IPS-18a (cell line): Measurements from ENCODE around the gene BRF1.
"Not testable (repeated sequence)": the region's sequence is repeated elsewhere in the genome, so short reads cannot be mapped to it uniquely, and the experiment has no call there.

Experiments used
- H3K27ac ChIP-seq: one replicate; pipeline ENCODE4 v1.5.1; 2013; ENCODE audit warnings: low read length
- H3K27me3 ChIP-seq: one replicate; pipeline ENCODE4 v1.6.1; 2013; ENCODE audit warnings: mild to moderate bottlenecking, low read length; ENCODE audit not compliant: control insufficient read depth, insufficient read depth
- H3K36me3 ChIP-seq: one replicate; pipeline ENCODE4 v1.6.1; 2013; ENCODE audit warnings: low read depth, low read length; ENCODE audit not compliant: control insufficient read depth
- H3K4me1 ChIP-seq: one replicate; pipeline ENCODE4 v1.6.1; 2013; ENCODE audit warnings: low read depth, low read length; ENCODE audit not compliant: control insufficient read depth
- H3K4me3 ChIP-seq: one replicate; pipeline ENCODE4 v1.5.1; 2013; ENCODE audit warnings: low read length
- H3K9ac ChIP-seq: one replicate; pipeline ENCODE4 v1.6.1; 2013; ENCODE audit warnings: mild to moderate bottlenecking, low read length, moderate library complexity
- H3K9me3 ChIP-seq: one replicate; pipeline ENCODE4 v1.6.1; 2013; ENCODE audit warnings: low read depth, low read length; ENCODE audit not compliant: control insufficient read depth

BRF1 gene

DNA sequence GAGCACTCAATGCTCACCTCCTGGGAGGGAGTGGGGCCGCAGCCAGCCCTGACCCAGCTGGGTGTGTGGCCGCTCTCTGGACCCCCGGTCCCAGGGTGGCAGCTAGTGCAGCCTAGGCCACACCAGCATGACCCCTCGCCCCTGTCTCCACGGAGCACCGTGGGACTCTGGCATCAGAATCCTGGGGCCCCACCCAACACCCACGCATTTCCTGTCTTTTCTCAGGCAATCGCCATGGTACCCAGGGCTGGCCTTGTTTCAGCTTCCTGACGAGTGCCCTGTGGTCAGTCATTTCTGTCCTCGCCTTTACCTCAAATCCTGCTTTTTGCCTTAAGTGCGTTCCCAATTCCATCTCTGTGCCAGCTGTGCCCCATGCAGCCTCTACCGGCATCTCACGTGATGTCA lies 29.7 kb upstream of the BRF1 start:
- Histone ChIP-seq H3K4me1 (peaks cover 38% of the 10 kb centered on the region), H3K36me3 (no peaks in the 10 kb centered on the region), H3K27ac (no peak overlapping the region), H3K27me3 (no peaks in the 10 kb centered on the region), H3K9ac (no peak overlapping the region), H3K9me3 (no peaks in the 10 kb centered on the region), H3K4me3 (no peak overlapping the region)

DNA sequence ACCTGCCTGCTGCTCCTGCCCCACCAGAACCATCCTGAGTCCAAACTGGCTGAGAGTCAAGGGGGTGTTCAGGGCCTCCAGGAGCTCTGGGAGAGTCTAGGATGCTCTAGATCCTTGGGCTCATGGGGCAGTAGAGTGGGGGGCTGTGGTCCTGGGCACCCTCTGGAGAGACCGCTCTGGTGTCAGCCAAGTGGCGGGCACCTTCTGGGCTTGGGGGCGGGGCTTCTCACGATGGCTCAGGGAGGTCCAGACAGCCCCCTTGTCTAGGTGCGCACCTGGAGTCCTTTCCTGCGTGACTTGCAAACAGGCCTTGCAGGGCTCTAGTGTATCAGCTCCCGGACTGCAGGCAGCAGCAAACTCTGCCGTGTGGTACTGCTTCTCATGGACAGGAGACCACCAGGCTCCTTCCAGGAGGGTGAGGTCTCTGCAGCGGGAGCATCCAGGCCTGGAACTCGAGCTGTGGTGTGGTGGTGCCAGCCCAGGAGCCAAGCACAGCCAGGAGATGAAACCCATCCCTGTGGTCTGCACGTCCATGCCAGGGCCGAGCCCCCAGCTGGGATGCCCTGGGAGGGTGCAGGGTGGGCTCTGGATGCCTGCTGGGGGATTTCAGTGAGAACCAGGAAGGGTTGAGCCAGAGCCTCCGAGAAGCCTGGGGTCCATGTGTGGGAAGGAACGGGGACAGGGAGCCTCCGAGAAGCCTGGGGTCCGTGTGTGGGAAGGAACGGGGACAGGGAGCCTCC lies 28.8 kb upstream of the BRF1 start:
- H3K4me1 ChIP-seq, result peaks cover 41% of the 10 kb centered on the region
- H3K4me3 ChIP-seq, result no peak overlapping the region
- H3K36me3 ChIP-seq, result no peaks in the 10 kb centered on the region
- H3K9ac ChIP-seq, result no peak overlapping the region
- H3K27ac ChIP-seq, result no peak overlapping the region
- no peaks in the 10 kb centered on the region for H3K27me3 ChIP-seq
- no peaks in the 10 kb centered on the region for H3K9me3 ChIP-seq

DNA sequence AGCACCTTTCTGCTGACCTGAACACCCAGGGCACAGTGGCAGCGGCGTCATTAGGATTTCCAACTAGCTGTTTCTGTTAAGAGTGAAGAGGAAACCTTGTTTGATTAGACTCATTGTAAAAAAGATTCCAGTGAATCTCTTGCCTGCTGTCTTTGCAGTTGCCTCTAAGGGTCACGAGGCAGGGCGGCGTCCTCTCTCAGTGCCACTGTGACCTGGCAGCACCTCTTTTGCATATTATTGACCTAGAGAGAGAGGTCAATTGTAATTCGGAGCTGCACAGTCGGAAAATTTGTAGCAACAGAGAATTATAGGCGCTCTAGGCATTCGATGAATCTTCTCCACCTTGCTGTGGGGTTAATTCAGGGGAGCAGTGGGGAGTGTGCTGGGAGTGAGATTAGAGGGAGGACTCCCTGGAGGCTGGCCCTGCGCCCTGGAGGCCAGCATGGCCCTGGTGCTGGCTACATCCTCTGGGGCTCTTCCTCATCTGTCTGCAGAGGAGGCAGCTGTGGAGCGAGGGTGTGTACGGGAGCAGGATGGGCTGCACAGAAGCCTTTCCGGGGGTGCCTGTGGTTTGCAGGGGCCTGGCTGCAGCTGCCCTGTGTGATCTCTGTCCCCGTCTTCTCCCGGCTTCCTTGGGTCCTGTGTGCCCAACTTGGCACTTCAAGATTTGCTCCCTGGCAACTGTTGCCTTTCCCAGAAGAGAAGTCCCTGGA lies 28.0 kb upstream of the BRF1 start:
- Histone ChIP-seq H3K9ac (no peak overlapping the region), H3K4me1 (peaks cover 45% of the 10 kb centered on the region), H3K9me3 (no peaks in the 10 kb centered on the region), H3K36me3 (no peaks in the 10 kb centered on the region), H3K4me3 (no peak overlapping the region), H3K27me3 (no peaks in the 10 kb centered on the region), H3K27ac (no peak overlapping the region)

DNA sequence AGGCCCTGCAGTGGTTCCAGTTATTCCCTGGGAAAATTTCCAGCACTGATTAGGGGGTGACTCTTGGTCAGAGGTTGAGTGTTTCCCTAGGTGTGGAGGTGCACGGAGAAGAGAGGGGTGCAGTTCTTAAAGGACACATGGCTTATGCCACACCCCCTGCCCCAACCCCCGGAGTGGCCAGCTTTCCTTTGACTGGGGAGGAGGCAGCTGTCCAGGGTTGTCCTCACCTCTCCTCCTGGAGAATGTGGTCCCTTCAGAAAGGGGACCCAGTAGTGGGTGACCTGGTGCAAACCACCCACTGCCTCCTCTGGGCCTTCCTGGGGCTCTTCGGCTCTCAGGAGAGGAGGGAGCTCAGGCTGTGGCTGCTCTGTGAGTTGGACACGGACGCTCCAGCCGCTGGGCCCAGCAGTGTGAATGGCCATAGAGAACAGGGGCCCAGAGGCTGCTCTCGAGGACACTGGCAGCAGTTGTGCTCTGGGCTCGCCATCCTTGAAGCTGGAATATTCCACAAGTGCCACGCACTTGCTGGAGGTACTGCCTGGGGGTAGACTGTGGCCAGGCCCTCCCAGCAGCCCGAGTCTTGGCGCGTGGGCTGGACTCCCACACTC lies 27.4 kb upstream of the BRF1 start:
- no peaks in the 10 kb centered on the region for H3K9me3 ChIP-seq
- no peak overlapping the region for H3K4me3 ChIP-seq

DNA sequence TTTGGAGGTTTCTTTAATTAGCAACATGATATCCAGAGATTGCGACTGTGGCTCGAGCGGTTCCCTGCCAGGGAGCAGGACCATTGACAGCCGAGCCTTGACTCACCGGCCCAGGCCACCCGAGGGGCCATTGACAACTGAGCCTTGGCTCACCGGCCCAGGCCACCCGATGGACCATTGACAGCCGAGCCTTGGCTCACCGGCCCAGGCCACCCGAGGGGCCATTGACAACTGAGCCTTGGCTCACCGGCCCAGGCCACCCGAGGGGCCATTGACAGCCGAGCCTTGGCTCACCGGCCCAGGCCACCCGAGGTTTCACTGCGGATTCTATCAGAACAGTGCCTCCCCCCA lies 26.9 kb upstream of the BRF1 start:
- H3K36me3 ChIP-seq, H3K9me3 ChIP-seq, H3K27ac ChIP-seq, H3K9ac ChIP-seq, H3K27me3 ChIP-seq: not testable (repeated sequence)
- peaks cover 45% of the 10 kb centered on the region for H3K4me1 ChIP-seq
- peak overlapping the region; percentile 7 for H3K4me3 ChIP-seq

More for the DNA sequence above, 27.4 kb upstream of the BRF1 start:
- Histone ChIP-seq H3K9ac (no peak overlapping the region), H3K27ac (no peak overlapping the region), H3K27me3 (no peaks in the 10 kb centered on the region), H3K4me1 (peaks cover 45% of the 10 kb centered on the region), H3K36me3 (no peaks in the 10 kb centered on the region)

DNA sequence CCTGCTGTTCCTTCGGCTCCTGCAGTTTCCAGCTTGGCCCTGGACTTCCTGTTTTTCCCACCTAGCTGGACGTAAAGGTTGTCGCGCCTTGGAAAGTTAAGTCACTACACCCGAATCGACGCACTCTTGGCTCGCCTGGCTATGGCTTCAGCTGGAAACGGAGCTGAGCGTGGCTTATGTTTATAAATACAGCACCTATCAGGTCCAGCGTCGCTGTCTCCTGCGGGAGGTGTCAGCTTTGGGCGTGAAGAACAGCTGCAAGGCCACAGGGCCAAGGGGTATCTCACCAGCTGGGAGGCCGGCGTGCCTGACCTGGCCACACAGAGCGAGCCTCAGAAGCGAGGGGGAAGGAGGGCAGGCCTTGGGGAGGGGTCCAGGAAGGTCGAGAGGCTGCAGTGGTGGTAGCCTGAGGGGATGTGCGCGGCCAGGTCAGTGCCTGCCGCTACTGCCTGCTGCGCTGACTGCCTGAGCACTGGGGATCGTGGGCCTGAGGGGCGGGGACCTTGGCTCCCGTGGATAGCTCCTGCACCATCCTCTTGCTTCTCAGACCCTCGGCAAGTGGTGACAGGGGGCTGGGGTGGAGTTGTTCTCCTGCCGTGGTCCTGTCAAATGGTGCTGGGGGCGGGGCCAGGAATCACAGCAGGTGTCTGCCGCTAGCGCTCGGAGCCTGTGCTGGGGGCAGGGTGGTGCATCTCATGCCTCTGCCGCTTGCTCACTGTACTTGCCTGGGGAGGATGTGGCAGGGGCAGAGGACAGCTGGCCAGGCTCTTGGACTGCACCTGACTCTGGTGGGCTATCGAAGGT lies 26.3 kb upstream of the BRF1 start:
- Histone ChIP-seq H3K36me3 (no peaks in the 10 kb centered on the region), H3K27me3 (no peaks in the 10 kb centered on the region), H3K4me3 (peak overlapping the region; percentile 7), H3K9ac (no peak overlapping the region), H3K4me1 (peaks cover 42% of the 10 kb centered on the region), H3K27ac (no peak overlapping the region), H3K9me3 (no peaks in the 10 kb centered on the region)

DNA sequence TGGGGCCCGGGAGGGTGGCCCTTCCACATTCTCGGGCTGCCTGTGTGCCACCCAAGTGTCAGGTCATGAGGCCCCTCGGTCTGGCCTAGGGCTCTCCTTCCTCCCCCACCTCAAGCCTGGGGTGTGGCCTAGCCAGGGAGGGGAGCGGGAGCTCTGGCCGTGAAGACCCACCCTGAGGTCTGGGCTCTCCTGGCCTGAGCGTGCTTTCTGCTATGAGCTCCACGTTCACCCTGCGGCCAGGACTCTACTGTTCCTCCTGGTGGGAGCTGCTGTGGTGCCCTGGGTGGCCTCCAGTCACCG lies 25.7 kb upstream of the BRF1 start:
- no peaks in the 10 kb centered on the region for H3K36me3 ChIP-seq
- no peak overlapping the region for H3K9ac ChIP-seq
- H3K9me3 ChIP-seq, result no peaks in the 10 kb centered on the region
- H3K27ac ChIP-seq, result no peak overlapping the region
- H3K4me1 ChIP-seq, result peaks cover 41% of the 10 kb centered on the region
- no peak overlapping the region for H3K4me3 ChIP-seq
- H3K27me3 ChIP-seq, result no peaks in the 10 kb centered on the region

DNA sequence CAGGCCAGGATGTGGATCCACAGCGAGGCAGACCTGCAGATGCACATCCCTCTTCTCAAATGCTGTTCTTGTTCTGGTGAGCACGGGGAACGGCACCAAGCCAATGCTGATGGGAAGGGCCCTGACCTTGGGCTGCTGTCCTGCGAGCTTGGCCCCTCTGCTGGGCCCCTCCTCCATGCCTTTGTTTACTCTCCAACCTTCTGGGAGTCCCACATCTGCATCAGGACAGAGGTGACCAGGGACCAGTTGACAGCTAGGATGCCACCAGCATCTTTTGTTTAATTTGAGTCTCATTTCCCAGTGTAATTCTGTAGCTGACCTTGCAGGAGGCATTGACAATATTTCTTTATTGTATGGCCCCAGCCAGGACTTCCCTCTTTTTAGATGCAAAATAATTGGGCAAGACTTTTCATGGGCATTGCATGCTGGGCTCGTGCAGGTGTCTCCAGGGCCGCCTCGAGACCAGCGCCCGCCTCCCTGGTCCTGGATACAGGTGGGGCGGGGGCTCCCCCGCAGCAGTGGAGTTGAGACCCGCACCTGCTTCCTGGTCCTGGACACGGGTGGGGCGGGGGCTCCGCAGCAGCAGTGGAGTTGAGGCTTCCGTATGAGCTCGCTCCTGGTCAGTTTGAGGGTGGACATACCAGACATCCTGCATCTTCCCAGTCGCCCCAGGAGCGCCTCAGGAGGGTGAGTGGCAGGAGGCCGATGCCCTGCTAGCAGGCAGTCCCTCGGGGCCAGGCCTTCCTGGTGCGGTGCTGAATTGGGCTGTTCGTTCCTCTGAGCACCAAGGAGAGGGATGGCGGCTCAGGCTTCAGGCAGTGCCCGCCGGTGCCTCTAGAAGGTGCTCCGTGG lies 25.1 kb upstream of the BRF1 start:
- Histone ChIP-seq H3K27ac (no peak overlapping the region), H3K9ac (no peak overlapping the region), H3K4me3 (no peak overlapping the region), H3K9me3 (no peaks in the 10 kb centered on the region), H3K36me3 (no peaks in the 10 kb centered on the region), H3K4me1 (peaks cover 41% of the 10 kb centered on the region), H3K27me3 (no peaks in the 10 kb centered on the region)

DNA sequence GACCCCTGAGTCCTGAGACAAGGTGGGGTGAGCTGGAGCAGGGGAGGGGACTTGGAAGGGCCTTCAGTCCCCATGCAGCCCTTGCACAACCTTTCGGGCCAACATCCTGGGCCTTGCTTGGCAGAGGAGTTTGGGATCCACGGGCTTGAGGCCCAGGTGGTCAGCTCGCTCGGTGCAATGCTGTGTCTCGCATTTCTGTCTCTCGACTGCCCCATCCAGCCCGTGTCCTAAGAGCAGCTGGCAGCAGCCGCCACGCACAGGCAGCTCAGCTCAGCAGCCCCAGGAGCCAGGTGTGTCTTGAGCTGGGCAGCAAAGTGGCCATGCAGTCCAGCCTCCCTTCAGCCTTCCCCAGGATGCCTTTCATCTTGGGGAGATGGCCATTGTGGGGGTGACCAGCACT lies 24.5 kb upstream of the BRF1 start:
- Histone ChIP-seq H3K36me3 (no peaks in the 10 kb centered on the region), H3K4me1 (peaks cover 36% of the 10 kb centered on the region), H3K9ac (no peak overlapping the region), H3K9me3 (no peaks in the 10 kb centered on the region), H3K4me3 (no peak overlapping the region), H3K27me3 (no peaks in the 10 kb centered on the region), H3K27ac (no peak overlapping the region)

DNA sequence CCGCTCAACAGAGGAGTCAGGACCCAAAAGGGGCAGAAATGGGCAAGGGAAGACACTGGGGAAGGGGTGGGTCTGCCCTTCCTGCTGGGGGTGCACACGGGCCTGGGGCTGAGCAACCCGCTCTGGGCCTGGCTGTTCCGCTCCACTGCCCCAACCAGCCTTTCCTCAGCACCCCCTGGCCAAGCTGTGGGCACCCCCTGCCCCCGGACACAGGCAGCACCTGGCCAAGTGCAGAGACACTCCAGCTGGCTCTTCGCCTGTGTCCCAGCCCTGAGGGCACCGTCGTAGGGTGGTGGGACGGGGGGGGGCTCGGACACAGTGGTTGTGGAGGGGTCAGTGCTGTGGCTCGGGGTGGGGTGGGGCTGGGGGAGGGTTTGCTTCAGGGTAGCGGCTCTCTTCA lies 24.1 kb upstream of the BRF1 start:
- Histone ChIP-seq H3K9me3 (no peaks in the 10 kb centered on the region), H3K9ac (no peak overlapping the region), H3K4me1 (peaks cover 36% of the 10 kb centered on the region), H3K36me3 (no peaks in the 10 kb centered on the region), H3K4me3 (no peak overlapping the region), H3K27ac (no peak overlapping the region), H3K27me3 (no peaks in the 10 kb centered on the region)
